Cardiac ventricle fibroblast (primary cell): ENCODE measurements around the gene VPS37B. TPM values are rescaled to one million over a fixed set of nuclear protein-coding genes. Genes with fewer than 3 reads are reported as not detected.

Experiments
- total RNA-seq: library from RNA; depleted of rRNA; stranded (reverse); fragments of >200 nt; gene quantifications from 2 replicates; pipeline ENCODE4 v1.2.3, GENCODE V29; 2015

The VPS37B gene, protein sequence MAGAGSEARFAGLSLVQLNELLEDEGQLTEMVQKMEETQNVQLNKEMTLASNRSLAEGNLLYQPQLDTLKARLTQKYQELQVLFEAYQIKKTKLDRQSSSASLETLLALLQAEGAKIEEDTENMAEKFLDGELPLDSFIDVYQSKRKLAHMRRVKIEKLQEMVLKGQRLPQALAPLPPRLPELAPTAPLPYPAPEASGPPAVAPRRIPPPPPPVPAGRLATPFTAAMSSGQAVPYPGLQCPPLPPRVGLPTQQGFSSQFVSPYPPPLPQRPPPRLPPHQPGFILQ
- 24.5 and 25.8 TPM in 2 replicates for total RNA-seq

GRCh38 chr12:122895704-122896636 is at the start of gene VPS37B:
Gene VPS37B, minus strand, starts transcription at chr12:122896124. Its CDS starts 62 bp downstream, at chr12:122896062.

DNA sequence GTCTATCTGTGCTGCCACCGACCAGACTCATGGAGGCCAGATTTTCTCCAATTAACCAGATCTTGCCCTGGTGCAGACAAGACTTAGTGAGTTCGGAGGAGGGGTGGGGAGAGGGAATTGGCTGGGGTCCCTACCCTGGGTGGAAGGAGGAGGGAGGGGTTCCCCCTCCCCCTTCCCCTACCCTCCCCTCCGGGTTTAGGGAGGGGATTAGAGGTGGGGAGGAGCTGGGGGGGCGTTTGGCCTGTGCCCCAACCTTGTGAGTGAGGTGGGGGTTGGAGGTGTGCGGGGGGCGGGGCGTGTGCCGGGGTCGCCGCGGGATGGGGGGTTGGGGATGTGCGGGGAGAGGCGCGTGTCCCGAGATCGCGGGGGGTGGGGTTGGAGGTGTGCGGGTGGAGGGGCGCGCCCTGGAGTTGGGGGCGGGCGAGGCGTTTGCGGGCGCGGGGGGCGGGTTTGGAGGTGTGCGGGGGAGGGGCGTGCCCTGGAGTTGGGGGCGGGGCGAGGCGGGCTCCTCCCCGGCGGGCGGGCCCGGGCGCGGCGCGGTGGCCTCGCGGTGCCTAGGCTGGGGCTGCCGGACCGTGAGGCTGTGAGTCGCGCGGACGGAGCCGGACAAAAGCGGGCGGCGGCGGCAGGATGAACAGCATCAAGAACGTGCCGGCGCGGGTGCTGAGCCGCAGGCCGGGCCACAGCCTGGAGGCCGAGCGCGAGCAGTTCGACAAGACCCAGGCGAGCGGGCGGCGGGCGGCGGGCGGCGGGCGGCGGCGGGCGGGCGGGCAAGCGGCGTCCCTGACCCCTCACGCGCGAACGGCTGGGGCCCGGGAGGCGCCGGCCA is 60.8 kb downstream of the VPS37B start, which contains the start of gene HIP1R:
TSS of gene HIP1R (plus strand) at position 537 of the 829 bp plus-strand sequence. CDS start at position 631, 94 bp downstream.

Other genes starting within 250 kb of the VPS37B start
- not detected in 2 replicates for gene HCAR2, start 192.8 kb downstream of the VPS37B start, total RNA-seq
- gene HCAR3, start 179.3 kb downstream of the VPS37B start, total RNA-seq: not detected in 2 replicates
- gene HCAR1, start 165.3 kb downstream of the VPS37B start, total RNA-seq: 0.78 and 1.6 TPM in 2 replicates
- gene DENR, start 143.3 kb downstream of the VPS37B start, total RNA-seq: 21.1 and 23.5 TPM in 2 replicates
- 0.24 TPM in 1 of 2 replicates, not detected in the other for gene CCDC62, start 121.6 kb downstream of the VPS37B start, total RNA-seq
- 6.6 and 9.2 TPM in 2 replicates for gene HIP1R, start 60.7 kb downstream of the VPS37B start, total RNA-seq
- 9.3 and 15.8 TPM in 2 replicates for gene ABCB9, start 70.3 kb upstream of the VPS37B start, total RNA-seq
- 11.4 TPM in 2 replicates for gene OGFOD2, start 79.1 kb upstream of the VPS37B start, total RNA-seq
- gene ARL6IP4, start 84.6 kb upstream of the VPS37B start, total RNA-seq: 99.4 and 164 TPM in 2 replicates